HepG2 (cell line): ENCODE data around the gene ATP10A. TPM values are rescaled to one million over a fixed set of nuclear protein-coding genes. Genes with fewer than 3 reads are reported as not detected.
A peak's percentile ranks its signal among the peaks of the same experiment; 100 is the strongest.

Source experiments
- BCL6 ChIP-seq: IDR thresholded peaks from 2 replicates; pipeline ENCODE4 v1.6.1; 2016; ENCODE audit warnings: missing genetic modification reagents, missing compliant biosample characterization
- GATAD1 ChIP-seq: IDR thresholded peaks from 2 replicates; pipeline ENCODE4 v1.6.1; 2016; ENCODE audit warnings: missing genetic modification reagents, missing compliant biosample characterization
- MED1 ChIP-seq: sonication (generic); formaldehyde crosslinking; IDR thresholded peaks from 2 replicates; pipeline ENCODE4 v1.4.0; 2020; ENCODE audit warnings: missing genetic modification reagents
- MEIS1 ChIP-seq: sonication (generic); formaldehyde crosslinking; IDR thresholded peaks from 2 replicates; pipeline ENCODE4 v1.9.0; 2021; ENCODE audit warnings: mild to moderate bottlenecking, missing genetic modification reagents, moderate library complexity, borderline replicate concordance
- TOPORS ChIP-seq: sonication (generic); formaldehyde crosslinking; IDR thresholded peaks from 2 replicates; pipeline ENCODE4 v1.8.0; 2023; ENCODE audit warnings: mild to moderate bottlenecking, missing genetic modification reagents
- ZNF232 ChIP-seq: sonication (generic); formaldehyde crosslinking; IDR thresholded peaks from 2 replicates; pipeline ENCODE4 v1.4.0; 2020; ENCODE audit warnings: missing genetic modification reagents, borderline replicate concordance
- ZNF589 ChIP-seq: sonication (generic); formaldehyde crosslinking; conservative IDR thresholded peaks from 2 replicates; pipeline ENCODE4 v1.8.0; 2022; ENCODE audit warnings: mild to moderate bottlenecking, moderate library complexity, missing genetic modification reagents
- polyA plus RNA-seq, 8 experiments: library from polyadenylated mRNA; depleted of rRNA in 3 of 8; stranded (reverse) in 7 of 8; unstranded in 1 of 8; fragments of >200 nt; fragmentation: Illumina TruSeq in 4 of 8; extraction: Trizol in 4 of 8; gene quantifications; 2 replicates each; pipeline versions ENCODE4 v1.2.1 to v1.2.3, GENCODE V29; 2011 to 2016; ENCODE audit warnings: low read depth in 4 of 8, missing spikeins in 1 of 8, mixed read lengths in 1 of 8; ENCODE audit not compliant: insufficient read depth in 1 of 8
- total RNA-seq, 5 experiments: library from RNA; depleted of rRNA; stranded (reverse); fragments of >200 nt; fragmentation: Illumina TruSeq; extraction: Trizol; gene quantifications; 2 replicates each; pipeline ENCODE4 v1.2.3, GENCODE V29; 2016; ENCODE audit warnings: low read depth in 1 of 5
- TF ChIP-seq, protein P1 (sequence below): sonication (generic); formaldehyde crosslinking; IDR thresholded peaks from 2 replicates; pipeline ENCODE4 v1.5.1; 2020; ENCODE audit warnings: mild to moderate bottlenecking, missing genetic modification reagents, moderate library complexity
- TF ChIP-seq, protein P2 (sequence below): sonication (generic); formaldehyde crosslinking; conservative IDR thresholded peaks from 2 replicates; pipeline ENCODE4 v1.4.0; 2020; ENCODE audit warnings: mild to moderate bottlenecking, missing genetic modification reagents, moderate library complexity

Gene ATP10A
- total and polyA plus RNA-seq, 2 of the 13 experiments (the other 11 are each of a cell fraction or from before 2014, with no cell fraction given): 0.58 to 4.2 TPM

- TF ChIP-seq, protein P1, sequence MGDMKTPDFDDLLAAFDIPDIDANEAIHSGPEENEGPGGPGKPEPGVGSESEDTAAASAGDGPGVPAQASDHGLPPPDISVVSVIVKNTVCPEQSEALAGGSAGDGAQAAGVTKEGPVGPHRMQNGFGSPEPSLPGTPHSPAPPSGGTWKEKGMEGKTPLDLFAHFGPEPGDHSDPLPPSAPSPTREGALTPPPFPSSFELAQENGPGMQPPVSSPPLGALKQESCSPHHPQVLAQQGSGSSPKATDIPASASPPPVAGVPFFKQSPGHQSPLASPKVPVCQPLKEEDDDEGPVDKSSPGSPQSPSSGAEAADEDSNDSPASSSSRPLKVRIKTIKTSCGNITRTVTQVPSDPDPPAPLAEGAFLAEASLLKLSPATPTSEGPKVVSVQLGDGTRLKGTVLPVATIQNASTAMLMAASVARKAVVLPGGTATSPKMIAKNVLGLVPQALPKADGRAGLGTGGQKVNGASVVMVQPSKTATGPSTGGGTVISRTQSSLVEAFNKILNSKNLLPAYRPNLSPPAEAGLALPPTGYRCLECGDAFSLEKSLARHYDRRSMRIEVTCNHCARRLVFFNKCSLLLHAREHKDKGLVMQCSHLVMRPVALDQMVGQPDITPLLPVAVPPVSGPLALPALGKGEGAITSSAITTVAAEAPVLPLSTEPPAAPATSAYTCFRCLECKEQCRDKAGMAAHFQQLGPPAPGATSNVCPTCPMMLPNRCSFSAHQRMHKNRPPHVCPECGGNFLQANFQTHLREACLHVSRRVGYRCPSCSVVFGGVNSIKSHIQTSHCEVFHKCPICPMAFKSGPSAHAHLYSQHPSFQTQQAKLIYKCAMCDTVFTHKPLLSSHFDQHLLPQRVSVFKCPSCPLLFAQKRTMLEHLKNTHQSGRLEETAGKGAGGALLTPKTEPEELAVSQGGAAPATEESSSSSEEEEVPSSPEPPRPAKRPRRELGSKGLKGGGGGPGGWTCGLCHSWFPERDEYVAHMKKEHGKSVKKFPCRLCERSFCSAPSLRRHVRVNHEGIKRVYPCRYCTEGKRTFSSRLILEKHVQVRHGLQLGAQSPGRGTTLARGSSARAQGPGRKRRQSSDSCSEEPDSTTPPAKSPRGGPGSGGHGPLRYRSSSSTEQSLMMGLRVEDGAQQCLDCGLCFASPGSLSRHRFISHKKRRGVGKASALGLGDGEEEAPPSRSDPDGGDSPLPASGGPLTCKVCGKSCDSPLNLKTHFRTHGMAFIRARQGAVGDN (CRISPR knock-in tag): peak; percentile 53
- TF ChIP-seq MEIS1: no peak
- TF ChIP-seq ZNF232: no peak
- TF ChIP-seq ZNF589: no peak
- TF ChIP-seq MED1 (CRISPR knock-in tag): peak; percentile 28; the same call in 1 of the 2 replicates
- no peak for TF ChIP-seq GATAD1 (CRISPR knock-in tag)
- TF ChIP-seq, protein P2, sequence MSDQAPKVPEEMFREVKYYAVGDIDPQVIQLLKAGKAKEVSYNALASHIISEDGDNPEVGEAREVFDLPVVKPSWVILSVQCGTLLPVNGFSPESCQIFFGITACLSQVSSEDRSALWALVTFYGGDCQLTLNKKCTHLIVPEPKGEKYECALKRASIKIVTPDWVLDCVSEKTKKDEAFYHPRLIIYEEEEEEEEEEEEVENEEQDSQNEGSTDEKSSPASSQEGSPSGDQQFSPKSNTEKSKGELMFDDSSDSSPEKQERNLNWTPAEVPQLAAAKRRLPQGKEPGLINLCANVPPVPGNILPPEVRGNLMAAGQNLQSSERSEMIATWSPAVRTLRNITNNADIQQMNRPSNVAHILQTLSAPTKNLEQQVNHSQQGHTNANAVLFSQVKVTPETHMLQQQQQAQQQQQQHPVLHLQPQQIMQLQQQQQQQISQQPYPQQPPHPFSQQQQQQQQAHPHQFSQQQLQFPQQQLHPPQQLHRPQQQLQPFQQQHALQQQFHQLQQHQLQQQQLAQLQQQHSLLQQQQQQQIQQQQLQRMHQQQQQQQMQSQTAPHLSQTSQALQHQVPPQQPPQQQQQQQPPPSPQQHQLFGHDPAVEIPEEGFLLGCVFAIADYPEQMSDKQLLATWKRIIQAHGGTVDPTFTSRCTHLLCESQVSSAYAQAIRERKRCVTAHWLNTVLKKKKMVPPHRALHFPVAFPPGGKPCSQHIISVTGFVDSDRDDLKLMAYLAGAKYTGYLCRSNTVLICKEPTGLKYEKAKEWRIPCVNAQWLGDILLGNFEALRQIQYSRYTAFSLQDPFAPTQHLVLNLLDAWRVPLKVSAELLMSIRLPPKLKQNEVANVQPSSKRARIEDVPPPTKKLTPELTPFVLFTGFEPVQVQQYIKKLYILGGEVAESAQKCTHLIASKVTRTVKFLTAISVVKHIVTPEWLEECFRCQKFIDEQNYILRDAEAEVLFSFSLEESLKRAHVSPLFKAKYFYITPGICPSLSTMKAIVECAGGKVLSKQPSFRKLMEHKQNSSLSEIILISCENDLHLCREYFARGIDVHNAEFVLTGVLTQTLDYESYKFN (CRISPR knock-in tag): 0 out of 2 replicates have a peak, but pooled peaks have one; percentile 20
- 0 out of 2 replicates have a peak, but pooled peaks have one; percentile 13 for TF ChIP-seq BCL6 (CRISPR knock-in tag)
- no peak for TF ChIP-seq TOPORS
Measured at GRCh38 chr15:25849157-25849921, 13.8 kb downstream of the ATP10A start (continued).
